Mucosa of stomach (tissue), 1 donor: Measurements from ENCODE around the gene POU2AF1.

Source experiments
- H3K27me3 ChIP-seq: one replicate; pipeline ENCODE4 v1.7.0; 2013; ENCODE audit warnings: mild to moderate bottlenecking, low read length; ENCODE audit not compliant: control insufficient read depth, insufficient read depth
- H3K36me3 ChIP-seq: one replicate; pipeline ENCODE4 v1.7.0; 2013; ENCODE audit warnings: low read length; ENCODE audit not compliant: control insufficient read depth, insufficient read depth
- H3K4me1 ChIP-seq: one replicate; pipeline ENCODE4 v1.7.0; 2013; ENCODE audit warnings: mild to moderate bottlenecking, low read length; ENCODE audit not compliant: control insufficient read depth, insufficient read depth
- H3K4me3 ChIP-seq: one replicate; pipeline ENCODE4 v1.7.0; 2013; ENCODE audit warnings: low read length
- H3K9ac ChIP-seq: one replicate; pipeline ENCODE4 v1.7.0; 2013; ENCODE audit warnings: mild to moderate bottlenecking, low read length, moderate library complexity
- H3K9me3 ChIP-seq: one replicate; pipeline ENCODE4 v1.7.0; 2013; ENCODE audit warnings: mild to moderate bottlenecking, low read length, moderate library complexity; ENCODE audit not compliant: control insufficient read depth
- donor health status: Pancreatic carcinoma.

Gene POU2AF1

GRCh38 chr11:111417011-111417765 lies 38.1 kb upstream of the POU2AF1 start:
- Histone ChIP-seq H3K9me3 (no peaks in the 10 kb centered on the region), H3K4me1 (peaks cover 31% of the 10 kb centered on the region), H3K9ac (no peak overlapping the region), H3K4me3 (no peak overlapping the region), H3K36me3 (no peaks in the 10 kb centered on the region), H3K27me3 (no peaks in the 10 kb centered on the region)

- Histone ChIP-seq H3K9ac (no peak overlapping the region), H3K4me1 (peaks cover 28% of the 10 kb centered on the region), H3K36me3 (no peaks in the 10 kb centered on the region), H3K4me3 (no peak overlapping the region), H3K27me3 (no peaks in the 10 kb centered on the region), H3K9me3 (no peaks in the 10 kb centered on the region)
Observed at GRCh38 chr11:111416231-111416960, 37.3 kb upstream of the POU2AF1 start.

DNA sequence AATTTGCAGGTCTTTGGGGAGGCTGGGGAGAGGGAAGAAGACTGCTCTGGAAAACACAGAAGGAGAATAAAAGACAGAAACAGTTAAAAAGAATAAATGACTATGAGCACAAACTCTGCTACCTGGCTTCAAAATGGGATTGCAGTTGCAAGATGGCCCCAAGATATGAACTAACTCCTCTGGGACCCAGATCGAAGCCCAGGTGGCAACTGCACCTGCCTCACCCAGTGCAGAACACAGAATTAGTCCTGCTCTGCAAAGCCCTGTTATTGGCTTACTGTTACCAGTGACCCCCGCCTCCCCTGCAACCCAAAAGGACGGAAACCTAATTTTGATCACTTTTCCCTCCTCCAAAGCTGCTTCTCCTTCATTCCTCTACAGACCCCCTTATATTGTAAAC lies 35.9 kb upstream of the POU2AF1 start:
- H3K9ac ChIP-seq, result no peak overlapping the region
- no peaks in the 10 kb centered on the region for H3K36me3 ChIP-seq
- no peaks in the 10 kb centered on the region for H3K27me3 ChIP-seq
- H3K4me3 ChIP-seq, result no peak overlapping the region
- H3K9me3 ChIP-seq, result no peaks in the 10 kb centered on the region
- peaks cover 26% of the 10 kb centered on the region for H3K4me1 ChIP-seq

DNA sequence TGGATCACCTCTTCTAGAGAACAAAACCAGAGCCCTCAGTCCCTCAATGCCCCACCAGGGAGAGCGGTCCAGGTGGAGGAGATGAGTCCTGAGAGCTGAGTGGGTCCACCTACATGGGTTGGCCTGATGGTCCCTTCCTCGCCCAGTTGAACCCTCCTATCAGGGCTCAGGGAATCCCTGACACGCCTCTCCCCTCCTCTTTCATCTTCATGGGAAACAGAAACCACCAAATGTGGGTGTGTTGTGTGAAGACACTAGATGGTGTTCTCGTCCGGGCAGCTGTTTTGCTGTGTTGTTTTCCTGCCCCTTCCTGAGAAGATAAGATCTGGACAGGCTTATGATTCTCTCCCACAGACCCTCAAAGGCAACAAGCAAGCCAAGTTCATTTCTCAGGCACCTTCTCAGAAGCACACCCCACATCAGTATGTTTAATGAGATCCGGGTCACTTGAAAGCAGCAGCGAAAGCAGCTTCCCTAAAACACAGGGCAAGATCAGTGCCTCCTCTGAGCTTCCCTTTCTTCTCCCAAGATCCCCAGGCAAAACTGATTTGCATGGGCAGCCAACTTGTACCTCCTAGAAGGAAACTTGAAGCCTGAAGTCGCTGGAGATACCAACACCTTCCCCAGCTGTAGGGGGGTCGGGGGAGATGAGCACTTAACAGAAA lies 35.3 kb upstream of the POU2AF1 start:
- no peak overlapping the region for H3K4me3 ChIP-seq
- no peaks in the 10 kb centered on the region for H3K36me3 ChIP-seq

DNA sequence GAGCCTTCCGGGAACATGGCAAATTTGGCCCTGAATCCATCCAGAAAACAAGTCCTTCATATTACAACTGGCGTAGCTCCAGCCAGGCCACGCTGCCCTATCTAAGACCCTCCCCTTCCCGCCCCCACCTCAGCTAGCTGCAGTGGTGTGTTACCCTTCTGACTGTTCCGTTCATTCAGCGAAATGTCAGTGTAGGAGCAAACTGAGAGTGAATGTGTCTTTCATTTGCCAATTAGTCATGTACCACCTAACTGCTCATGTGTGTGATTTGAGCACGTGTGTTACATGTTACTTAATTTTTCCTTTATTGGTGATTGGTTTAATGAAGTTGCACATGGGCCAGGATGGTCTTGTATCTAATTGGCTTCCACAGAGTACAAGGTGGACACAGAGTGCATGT lies 34.8 kb upstream of the POU2AF1 start:
- Histone ChIP-seq H3K4me3 (no peak overlapping the region), H3K9ac (no peak overlapping the region), H3K9me3 (no peaks in the 10 kb centered on the region), H3K4me1 (peaks cover 20% of the 10 kb centered on the region), H3K27me3 (no peaks in the 10 kb centered on the region), H3K36me3 (no peaks in the 10 kb centered on the region)

More for the DNA sequence above, 35.3 kb upstream of the POU2AF1 start:
- H3K9me3 ChIP-seq, result no peaks in the 10 kb centered on the region
- peaks cover 21% of the 10 kb centered on the region for H3K4me1 ChIP-seq
- H3K27me3 ChIP-seq, result no peaks in the 10 kb centered on the region
- no peak overlapping the region for H3K9ac ChIP-seq

GRCh38 chr11:111412293-111412692 lies 33.2 kb upstream of the POU2AF1 start:
- no peaks in the 10 kb centered on the region for H3K27me3 ChIP-seq

GRCh38 chr11:111411456-111411855 lies 32.4 kb upstream of the POU2AF1 start:
- Histone ChIP-seq H3K4me3 (no peak overlapping the region), H3K9ac (no peak overlapping the region), H3K9me3 (no peaks in the 10 kb centered on the region), H3K27me3 (no peaks in the 10 kb centered on the region), H3K36me3 (no peaks in the 10 kb centered on the region), H3K4me1 (no peaks in the 10 kb centered on the region)

More at GRCh38 chr11:111412293-111412692, 33.2 kb upstream of the POU2AF1 start:
- no peak overlapping the region for H3K9ac ChIP-seq
- H3K9me3 ChIP-seq, result no peaks in the 10 kb centered on the region
- no peak overlapping the region for H3K4me3 ChIP-seq
- no peaks in the 10 kb centered on the region for H3K36me3 ChIP-seq
- peaks cover 8% of the 10 kb centered on the region for H3K4me1 ChIP-seq

- Histone ChIP-seq H3K4me3 (no peak overlapping the region), H3K9ac (no peak overlapping the region), H3K27me3 (no peaks in the 10 kb centered on the region), H3K36me3 (no peaks in the 10 kb centered on the region), H3K4me1 (no peaks in the 10 kb centered on the region), H3K9me3 (no peaks in the 10 kb centered on the region)
Observed at GRCh38 chr11:111410951-111411350, 31.9 kb upstream of the POU2AF1 start.

DNA sequence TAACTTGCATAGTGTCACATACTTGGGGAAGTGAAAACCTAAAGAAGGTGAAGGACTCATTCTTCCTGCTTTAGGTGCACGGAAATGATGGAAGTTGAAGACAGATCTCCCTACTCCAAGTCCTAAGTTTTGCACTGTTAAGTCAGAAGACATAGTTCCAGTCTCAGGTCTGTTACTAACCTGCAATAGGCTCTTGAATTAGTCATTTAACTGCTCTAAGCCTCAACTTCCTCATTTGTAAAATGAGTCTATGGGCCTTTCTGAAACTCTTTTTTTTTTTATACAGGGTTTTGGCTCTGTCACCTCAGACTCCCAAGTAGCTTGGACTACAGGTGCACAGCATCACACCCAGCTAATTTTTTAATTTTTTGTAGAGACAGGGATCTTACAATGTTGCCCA lies 30.8 kb upstream of the POU2AF1 start:
- H3K9me3 ChIP-seq, result no peaks in the 10 kb centered on the region
- no peaks in the 10 kb centered on the region for H3K36me3 ChIP-seq
- H3K27me3 ChIP-seq, result no peaks in the 10 kb centered on the region
- no peaks in the 10 kb centered on the region for H3K4me1 ChIP-seq
- no peak overlapping the region for H3K9ac ChIP-seq
- H3K4me3 ChIP-seq, result no peak overlapping the region

DNA sequence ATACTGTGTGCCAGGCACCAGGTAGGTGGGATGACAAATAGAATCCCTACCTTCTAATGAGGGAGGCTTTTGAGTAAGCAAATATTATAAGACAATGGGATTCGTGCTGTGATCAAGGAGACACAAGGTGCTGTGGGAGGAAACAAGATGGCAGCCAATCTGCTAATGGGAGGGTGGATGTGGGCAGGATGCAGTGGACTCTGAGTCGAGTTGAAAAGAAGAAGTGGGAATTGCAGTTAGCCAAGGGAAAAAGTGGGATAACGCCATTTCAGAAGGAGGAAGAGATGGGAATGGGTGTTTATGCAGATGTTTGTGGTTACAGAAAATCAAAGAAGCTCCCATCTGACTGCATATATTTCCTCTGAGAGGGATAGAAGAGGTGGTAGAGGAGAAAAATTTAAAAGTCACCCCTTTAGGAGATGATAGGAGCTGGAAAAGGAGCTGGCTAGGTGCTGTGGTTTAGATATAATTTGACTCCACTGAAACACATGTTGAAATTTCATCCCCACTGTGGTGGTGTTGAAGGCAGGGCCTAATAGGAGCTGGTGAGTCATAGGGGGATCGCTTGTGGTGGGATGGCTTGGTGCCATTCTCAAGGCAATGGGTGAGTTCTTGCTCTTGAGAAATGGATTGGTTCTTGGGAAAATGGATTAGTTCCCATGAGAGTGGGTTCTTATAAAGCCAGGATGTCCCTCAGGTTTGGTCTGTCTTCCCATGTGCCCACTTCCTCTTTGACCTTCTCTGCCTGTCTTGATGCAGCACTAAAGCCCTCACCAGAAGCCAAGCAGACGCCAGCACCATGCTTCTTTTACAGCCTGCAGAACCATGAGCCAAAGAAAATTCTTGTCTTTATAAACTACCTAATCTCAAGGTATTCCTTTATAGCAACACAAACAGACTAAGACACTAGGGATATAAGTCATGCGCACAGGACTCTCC lies 30.0 kb upstream of the POU2AF1 start:
- Histone ChIP-seq H3K4me1 (no peaks in the 10 kb centered on the region), H3K9ac (no peak overlapping the region), H3K36me3 (no peaks in the 10 kb centered on the region), H3K9me3 (no peaks in the 10 kb centered on the region), H3K27me3 (no peaks in the 10 kb centered on the region), H3K4me3 (no peak overlapping the region)

GRCh38 chr11:111407652-111408051 lies 28.6 kb upstream of the POU2AF1 start:
- Histone ChIP-seq H3K4me3 (no peak overlapping the region), H3K27me3 (no peaks in the 10 kb centered on the region), H3K9me3 (no peaks in the 10 kb centered on the region), H3K36me3 (no peaks in the 10 kb centered on the region), H3K4me1 (no peaks in the 10 kb centered on the region), H3K9ac (no peak overlapping the region)
